ENCODE results near the gene KIAA0513. TPM values are rescaled to one million over a fixed set of nuclear protein-coding genes. Genes with fewer than 3 reads are reported as not detected.
A peak's percentile ranks its signal among the peaks of the same experiment; 100 is the strongest.

Gene KIAA0513
- total and polyA plus RNA-seq, 2 of the 13 experiments (the other 11 are each of a cell fraction or from before 2014, with no cell fraction given): 1.8 TPM

DNA sequence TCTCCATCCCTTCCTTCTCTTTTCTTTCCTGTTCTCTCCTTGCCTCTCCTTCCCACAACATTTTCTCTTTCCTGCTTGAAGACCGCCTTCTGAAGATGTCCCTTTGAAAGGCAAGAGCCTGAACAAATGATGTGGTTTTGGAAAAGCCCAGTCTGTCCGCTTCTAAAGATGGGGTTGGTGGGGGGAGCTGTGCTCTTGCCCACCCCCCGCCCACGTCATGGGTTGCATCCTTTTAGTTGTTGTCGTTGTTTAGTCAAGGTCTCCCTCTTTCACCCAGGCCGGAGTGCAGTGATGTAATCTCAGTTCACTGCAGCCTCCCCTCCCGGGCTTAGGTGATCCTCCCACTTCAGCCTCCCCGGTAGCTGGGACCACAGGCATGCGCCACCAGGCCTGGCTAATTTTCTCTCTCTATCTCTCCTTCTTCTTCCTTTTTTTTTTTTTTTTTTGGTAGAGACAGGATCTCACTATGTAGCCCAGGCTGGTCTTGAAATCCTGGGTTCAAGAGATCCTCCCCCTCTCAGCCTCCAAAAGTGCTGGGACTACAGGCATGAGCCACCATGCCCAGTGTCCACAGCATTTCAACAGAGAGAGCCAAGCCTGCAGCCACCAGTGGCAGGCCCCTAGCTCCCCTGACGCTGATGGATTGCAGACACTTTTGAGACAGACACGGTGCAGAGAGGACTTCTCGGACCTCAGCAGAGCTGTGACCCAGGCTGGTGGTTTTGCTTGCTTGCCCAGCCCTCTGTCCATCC lies 110.7 kb downstream of the KIAA0513 start (continued):
- TF ChIP-seq, protein P1, sequence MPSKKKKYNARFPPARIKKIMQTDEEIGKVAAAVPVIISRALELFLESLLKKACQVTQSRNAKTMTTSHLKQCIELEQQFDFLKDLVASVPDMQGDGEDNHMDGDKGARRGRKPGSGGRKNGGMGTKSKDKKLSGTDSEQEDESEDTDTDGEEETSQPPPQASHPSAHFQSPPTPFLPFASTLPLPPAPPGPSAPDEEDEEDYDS (CRISPR knock-in tag; IDR thresholded peaks at IDR 0.05): no peak
- TF ChIP-seq, protein P2, sequence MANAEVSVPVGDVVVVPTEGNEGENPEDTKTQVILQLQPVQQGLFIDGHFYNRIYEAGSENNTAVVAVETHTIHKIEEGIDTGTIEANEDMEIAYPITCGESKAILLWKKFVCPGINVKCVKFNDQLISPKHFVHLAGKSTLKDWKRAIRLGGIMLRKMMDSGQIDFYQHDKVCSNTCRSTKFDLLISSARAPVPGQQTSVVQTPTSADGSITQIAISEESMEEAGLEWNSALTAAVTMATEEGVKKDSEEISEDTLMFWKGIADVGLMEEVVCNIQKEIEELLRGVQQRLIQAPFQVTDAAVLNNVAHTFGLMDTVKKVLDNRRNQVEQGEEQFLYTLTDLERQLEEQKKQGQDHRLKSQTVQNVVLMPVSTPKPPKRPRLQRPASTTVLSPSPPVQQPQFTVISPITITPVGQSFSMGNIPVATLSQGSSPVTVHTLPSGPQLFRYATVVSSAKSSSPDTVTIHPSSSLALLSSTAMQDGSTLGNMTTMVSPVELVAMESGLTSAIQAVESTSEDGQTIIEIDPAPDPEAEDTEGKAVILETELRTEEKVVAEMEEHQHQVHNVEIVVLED (CRISPR knock-in tag; IDR thresholded peaks at IDR 0.05; ENCODE audit: borderline replicate concordance): no peak
- no peak for TF ChIP-seq NONO (IDR thresholded peaks at IDR 0.05)
- TF ChIP-seq NONO (CRISPR knock-in tag; conservative IDR thresholded peaks at IDR 0.05): no peak
- no peak for TF ChIP-seq ETV5 (CRISPR knock-in tag; IDR thresholded peaks at IDR 0.05; ENCODE audit: borderline replicate concordance)
- no peak for TF ChIP-seq ZNF124 (CRISPR knock-in tag; IDR thresholded peaks at IDR 0.05)
- TF ChIP-seq TBP (CRISPR knock-in tag; IDR thresholded peaks at IDR 0.05): no peak
- no peak for TF ChIP-seq CBFB (CRISPR knock-in tag; IDR thresholded peaks at IDR 0.05)
- TF ChIP-seq NCOA2 (CRISPR knock-in tag; IDR thresholded peaks at IDR 0.05): no peak
- TF ChIP-seq DNMT1 (CRISPR knock-in tag; IDR thresholded peaks at IDR 0.05): no peak
- TF ChIP-seq, protein P3, sequence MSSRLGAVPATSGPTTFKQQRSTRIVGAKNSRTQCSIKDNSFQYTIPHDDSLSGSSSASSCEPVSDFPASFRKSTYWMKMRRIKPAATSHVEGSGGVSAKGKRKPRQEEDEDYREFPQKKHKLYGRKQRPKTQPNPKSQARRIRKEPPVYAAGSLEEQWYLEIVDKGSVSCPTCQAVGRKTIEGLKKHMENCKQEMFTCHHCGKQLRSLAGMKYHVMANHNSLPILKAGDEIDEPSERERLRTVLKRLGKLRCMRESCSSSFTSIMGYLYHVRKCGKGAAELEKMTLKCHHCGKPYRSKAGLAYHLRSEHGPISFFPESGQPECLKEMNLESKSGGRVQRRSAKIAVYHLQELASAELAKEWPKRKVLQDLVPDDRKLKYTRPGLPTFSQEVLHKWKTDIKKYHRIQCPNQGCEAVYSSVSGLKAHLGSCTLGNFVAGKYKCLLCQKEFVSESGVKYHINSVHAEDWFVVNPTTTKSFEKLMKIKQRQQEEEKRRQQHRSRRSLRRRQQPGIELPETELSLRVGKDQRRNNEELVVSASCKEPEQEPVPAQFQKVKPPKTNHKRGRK (CRISPR knock-in tag; IDR thresholded peaks at IDR 0.05): peak; percentile 14; the same call in 1 of the 2 replicates
- TF ChIP-seq, protein P4, sequence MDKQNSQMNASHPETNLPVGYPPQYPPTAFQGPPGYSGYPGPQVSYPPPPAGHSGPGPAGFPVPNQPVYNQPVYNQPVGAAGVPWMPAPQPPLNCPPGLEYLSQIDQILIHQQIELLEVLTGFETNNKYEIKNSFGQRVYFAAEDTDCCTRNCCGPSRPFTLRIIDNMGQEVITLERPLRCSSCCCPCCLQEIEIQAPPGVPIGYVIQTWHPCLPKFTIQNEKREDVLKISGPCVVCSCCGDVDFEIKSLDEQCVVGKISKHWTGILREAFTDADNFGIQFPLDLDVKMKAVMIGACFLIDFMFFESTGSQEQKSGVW (CRISPR knock-in tag; IDR thresholded peaks at IDR 0.05; ENCODE audit: borderline replicate concordance): no peak

Data from HepG2 (cell line).